NCI-H146 (cell line): ENCODE data around the gene KCTD16.

Experiments
- DNase-seq: peaks from one replicate; lab custom pipeline; 2025; lab: John Stamatoyannopoulos, UW

KCTD16 gene

DNA sequence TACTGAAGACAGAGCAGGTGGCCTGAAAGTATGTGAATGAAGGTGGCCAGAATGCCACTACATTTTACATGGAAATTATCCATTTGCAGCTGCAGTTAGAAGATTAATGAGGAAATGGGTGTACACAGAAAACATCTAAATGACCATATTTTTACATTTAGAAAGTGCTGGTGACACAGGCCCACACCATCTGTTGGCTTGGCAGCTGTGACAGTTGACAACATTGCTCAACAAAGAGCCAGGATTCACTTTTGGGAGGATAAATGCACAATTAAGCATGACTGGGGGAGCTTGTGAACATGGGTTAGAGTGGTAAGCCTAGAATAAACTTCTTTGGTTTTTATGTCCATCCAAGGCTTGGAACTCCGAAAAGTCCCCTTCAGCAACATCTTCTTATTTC lies 360.5 kb downstream of the KCTD16 start:
- DNase-seq, result no peak
